ENCODE measurements around the gene SELP.
"Not testable (repeated sequence)": the region's sequence is repeated elsewhere in the genome, so short reads cannot be mapped to it uniquely, and the experiment has no call there.

DNA sequence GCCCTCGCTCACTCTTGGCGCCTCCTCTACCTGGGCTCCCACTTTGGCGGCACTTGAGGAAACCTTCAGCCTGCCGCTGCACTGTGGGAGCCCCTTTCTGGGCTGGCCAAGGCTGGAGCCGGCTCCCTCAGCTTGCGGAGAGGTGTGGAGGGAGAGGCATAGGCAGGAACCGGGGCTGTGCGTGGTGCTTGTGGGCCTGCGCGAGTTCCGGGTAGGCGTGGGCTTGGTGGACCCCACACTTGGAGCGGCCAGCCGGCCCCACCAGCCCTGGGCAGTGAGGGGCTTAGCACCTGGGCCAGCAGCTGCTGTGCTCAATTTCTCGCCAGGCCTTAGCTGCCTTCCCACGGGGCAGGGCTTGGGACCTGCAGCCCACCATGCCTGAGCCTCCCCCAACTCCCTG, 31.1 kb upstream of the SELP start:
- TF ChIP-seq, protein P1, sequence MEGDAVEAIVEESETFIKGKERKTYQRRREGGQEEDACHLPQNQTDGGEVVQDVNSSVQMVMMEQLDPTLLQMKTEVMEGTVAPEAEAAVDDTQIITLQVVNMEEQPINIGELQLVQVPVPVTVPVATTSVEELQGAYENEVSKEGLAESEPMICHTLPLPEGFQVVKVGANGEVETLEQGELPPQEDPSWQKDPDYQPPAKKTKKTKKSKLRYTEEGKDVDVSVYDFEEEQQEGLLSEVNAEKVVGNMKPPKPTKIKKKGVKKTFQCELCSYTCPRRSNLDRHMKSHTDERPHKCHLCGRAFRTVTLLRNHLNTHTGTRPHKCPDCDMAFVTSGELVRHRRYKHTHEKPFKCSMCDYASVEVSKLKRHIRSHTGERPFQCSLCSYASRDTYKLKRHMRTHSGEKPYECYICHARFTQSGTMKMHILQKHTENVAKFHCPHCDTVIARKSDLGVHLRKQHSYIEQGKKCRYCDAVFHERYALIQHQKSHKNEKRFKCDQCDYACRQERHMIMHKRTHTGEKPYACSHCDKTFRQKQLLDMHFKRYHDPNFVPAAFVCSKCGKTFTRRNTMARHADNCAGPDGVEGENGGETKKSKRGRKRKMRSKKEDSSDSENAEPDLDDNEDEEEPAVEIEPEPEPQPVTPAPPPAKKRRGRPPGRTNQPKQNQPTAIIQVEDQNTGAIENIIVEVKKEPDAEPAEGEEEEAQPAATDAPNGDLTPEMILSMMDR (IDR thresholded peaks at IDR 0.05), result not testable (repeated sequence)
- not testable (repeated sequence) for TF ChIP-seq ZFX (IDR thresholded peaks at IDR 0.05; ENCODE audit: borderline replicate concordance)
